LNCaP clone FGC (cell line): ENCODE data around the gene ARID4B.
A peak's percentile ranks its signal among the peaks of the same experiment; 100 is the strongest.

ENCODE experiments used
- DNase-seq: peaks from one replicate; pipeline ENCODE4 v3.0.0-alpha.2; 2011; ENCODE audit warnings: low read depth
- H3K4me3 ChIP-seq: 2 replicates; pipeline ENCODE4 v1.5.1; 2011; ENCODE audit warnings: mild to moderate bottlenecking, low read depth, low read length, control low read depth
- CTCF ChIP-seq: IDR thresholded peaks from 2 replicates; pipeline ENCODE4 v1.5.1; 2012; ENCODE audit warnings: mild to moderate bottlenecking; ENCODE audit not compliant: control insufficient read depth, insufficient read depth; ENCODE audit errors: extremely low read depth

The ARID4B gene

GRCh38 chr1:235296729-235297128, 31.2 kb downstream of the ARID4B start:
- H3K4me3 ChIP-seq = no peak overlapping the region
- no peak for TF ChIP-seq CTCF

GRCh38 chr1:235295902-235296350, 32.1 kb downstream of the ARID4B start:
- TF ChIP-seq CTCF = no peak
- DNase-seq = peak; percentile 100
- H3K4me3 ChIP-seq = no peak overlapping the region

More at GRCh38 chr1:235296729-235297128, 31.2 kb downstream of the ARID4B start:
- DNase-seq = no peak

GRCh38 chr1:235293322-235293942, 34.5 kb downstream of the ARID4B start:
- H3K4me3 ChIP-seq = no peak overlapping the region
- no peak for TF ChIP-seq CTCF
- DNase-seq = no peak

GRCh38 chr1:235292790-235293189, 35.2 kb downstream of the ARID4B start:
- no peak overlapping the region for H3K4me3 ChIP-seq
- no peak for DNase-seq
- TF ChIP-seq CTCF = no peak

GRCh38 chr1:235291599-235292091, 36.3 kb downstream of the ARID4B start:
- DNase-seq = no peak
- no peak for TF ChIP-seq CTCF
- H3K4me3 ChIP-seq = no peak overlapping the region

GRCh38 chr1:235290740-235291502, 37.1 kb downstream of the ARID4B start:
- H3K4me3 ChIP-seq = no peak overlapping the region
- DNase-seq = no peak
- no peak for TF ChIP-seq CTCF
